A549 (cell line): ENCODE measurements around the gene WDR62.

Experiments
- EP300 ChIP-seq, 2 experiments: fragments of >200 bp; sonication (Bioruptor Twin); formaldehyde crosslinking; IDR thresholded peaks; 2 replicates in 1 of 2; 3 replicates in 1 of 2; pipeline ENCODE4 v1.6.1; 2016 to 2017
- JUN ChIP-seq, 2 experiments: fragments of >200 bp; sonication (Bioruptor Twin); formaldehyde crosslinking; IDR thresholded peaks; 2 replicates in 1 of 2; 3 replicates in 1 of 2; pipeline ENCODE4 v1.6.1; 2016 to 2017
- POLR2A ChIP-seq: IDR thresholded peaks from 2 replicates; pipeline ENCODE4 v1.6.1; 2012; ENCODE audit warnings: mild to moderate bottlenecking, low read length
- TF ChIP-seq, protein P1 (sequence below): fragments of >200 bp; sonication (Bioruptor Twin); formaldehyde crosslinking; IDR thresholded peaks from 3 replicates; pipeline ENCODE4 v1.5.1; 2016

DNA sequence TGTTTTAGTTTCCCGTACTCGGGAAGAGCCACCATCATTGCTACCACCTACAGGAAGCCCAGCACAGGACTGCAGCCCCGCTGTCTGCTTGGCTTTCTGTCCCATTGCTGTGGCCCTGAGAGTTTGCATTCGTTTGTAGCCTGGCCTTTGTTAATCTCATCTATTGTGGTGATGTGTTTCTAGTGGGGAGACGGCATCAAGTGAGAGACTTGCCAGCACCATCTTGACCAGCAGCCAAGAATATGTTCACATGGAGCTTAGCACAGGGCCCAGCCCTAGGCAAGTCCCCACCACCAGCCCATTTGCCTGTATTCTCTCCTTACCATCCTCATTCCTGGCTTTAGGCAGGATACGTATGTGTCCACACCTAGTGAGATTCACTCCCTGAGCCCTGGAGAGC, 39.0 kb downstream of the WDR62 start:
- TF ChIP-seq, protein P1, sequence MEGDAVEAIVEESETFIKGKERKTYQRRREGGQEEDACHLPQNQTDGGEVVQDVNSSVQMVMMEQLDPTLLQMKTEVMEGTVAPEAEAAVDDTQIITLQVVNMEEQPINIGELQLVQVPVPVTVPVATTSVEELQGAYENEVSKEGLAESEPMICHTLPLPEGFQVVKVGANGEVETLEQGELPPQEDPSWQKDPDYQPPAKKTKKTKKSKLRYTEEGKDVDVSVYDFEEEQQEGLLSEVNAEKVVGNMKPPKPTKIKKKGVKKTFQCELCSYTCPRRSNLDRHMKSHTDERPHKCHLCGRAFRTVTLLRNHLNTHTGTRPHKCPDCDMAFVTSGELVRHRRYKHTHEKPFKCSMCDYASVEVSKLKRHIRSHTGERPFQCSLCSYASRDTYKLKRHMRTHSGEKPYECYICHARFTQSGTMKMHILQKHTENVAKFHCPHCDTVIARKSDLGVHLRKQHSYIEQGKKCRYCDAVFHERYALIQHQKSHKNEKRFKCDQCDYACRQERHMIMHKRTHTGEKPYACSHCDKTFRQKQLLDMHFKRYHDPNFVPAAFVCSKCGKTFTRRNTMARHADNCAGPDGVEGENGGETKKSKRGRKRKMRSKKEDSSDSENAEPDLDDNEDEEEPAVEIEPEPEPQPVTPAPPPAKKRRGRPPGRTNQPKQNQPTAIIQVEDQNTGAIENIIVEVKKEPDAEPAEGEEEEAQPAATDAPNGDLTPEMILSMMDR, result no peak
- no peak for TF ChIP-seq JUN (IDR thresholded peaks at IDR 0.05)
- TF ChIP-seq EP300 (IDR thresholded peaks at IDR 0.05), result no peak
- TF ChIP-seq POLR2A, result no peak
